HEK293T (cell line): ENCODE data around the gene GJD4.

ENCODE experiments used
- HDGF ChIP-seq: fragments of 450-650 bp; IDR thresholded peaks from 2 replicates; pipeline ENCODE4 v1.6.1; 2017; ENCODE audit warnings: antibody characterized with exemption, borderline replicate concordance
- PKNOX1 ChIP-seq: fragments of 450-650 bp; IDR thresholded peaks from 2 replicates; pipeline ENCODE4 v1.6.1; 2016
- SP1 ChIP-seq: fragments of 450-650 bp; IDR thresholded peaks from 2 replicates; pipeline ENCODE4 v1.6.1; 2017
- SUZ12 ChIP-seq: fragments of 450-650 bp; IDR thresholded peaks from 2 replicates; pipeline ENCODE4 v1.6.1; 2016; ENCODE audit warnings: mild to moderate bottlenecking

- TF ChIP-seq PKNOX1 (no peak), SP1 (no peak), SUZ12 (no peak), HDGF (no peak)
These were observed 10.0 kb upstream of the GJD4 start for GRCh38 chr10:35595106-35595505.
